ENCODE measurements around the gene CRAMP1. TPM values are rescaled to one million over a fixed set of nuclear protein-coding genes. Genes with fewer than 3 reads are reported as not detected.

The CRAMP1 gene
- total and polyA plus RNA-seq, 2 donors (not counting 3 experiments of a cell fraction or from before 2014, with no cell fraction given) = 21.5 to 30.8 TPM

DNA sequence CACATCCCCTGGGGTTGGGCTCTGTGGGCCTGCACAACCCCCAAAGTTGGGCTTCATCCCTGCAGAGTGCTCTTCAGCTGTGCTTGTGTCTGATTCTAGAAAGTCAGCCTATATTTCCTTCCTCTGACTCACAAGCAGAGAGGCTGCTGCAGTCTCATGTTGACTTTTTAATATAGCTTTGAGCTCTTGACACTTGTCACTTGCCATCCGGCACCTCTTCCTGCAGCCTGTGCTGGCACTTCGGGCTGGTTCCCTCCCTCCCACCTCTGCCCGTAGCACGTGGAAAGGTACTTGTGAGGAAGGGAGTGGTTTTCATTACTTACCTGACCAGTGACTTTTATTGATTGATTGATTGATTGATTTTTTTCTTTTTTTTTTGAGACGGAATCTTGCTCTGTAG, 46.9 kb downstream of the CRAMP1 start:
- Histone ChIP-seq H3K9ac (replicated peaks; ENCODE audit: extremely low read depth, insufficient read depth, low read length) (no peak overlapping the region), H3K79me2 (ENCODE audit: control insufficient read depth, insufficient read depth, low read length) (no peaks in the 10 kb centered on the region), H4K20me1 (replicated peaks; ENCODE audit: control insufficient read depth, extremely low read depth, insufficient read depth, low read length) (no peaks in the 10 kb centered on the region), H3K4me3 (replicated peaks in 1 of 3; ENCODE audit: insufficient read depth in 1 of 3, low read depth in 1 of 3, low read length in 3 of 3) (no peak overlapping the region), H2AFZ (ENCODE audit: low read depth, low read length) (no peak overlapping the region), H3K9me3 (replicated peaks; ENCODE audit: control insufficient read depth, insufficient read depth, low read length) (no peaks in the 10 kb centered on the region), H3K27me3 (ENCODE audit: control insufficient read depth in 2 of 2, insufficient read depth in 2 of 2, low read length in 2 of 2) (no peaks in the 10 kb centered on the region), H3K4me2 (ENCODE audit: insufficient read depth, low read length) (no peak overlapping the region), H3K9me1 (replicated peaks; ENCODE audit: control insufficient read depth, extremely low read depth, insufficient read depth, low read length) (no peaks in the 10 kb centered on the region), H3K27ac (ENCODE audit: insufficient read depth, low read depth, low read length) (no peak overlapping the region), H3K36me3 (ENCODE audit: control insufficient read depth in 2 of 2, extremely low read depth in 1 of 2, insufficient read depth in 2 of 2, low read length in 2 of 2) (peaks cover 8 to 55% of the 10 kb centered on the region in 2 experiments), H3K4me1 (ENCODE audit: control insufficient read depth, extremely low read depth, insufficient read depth, low read length) (peaks cover 8% of the 10 kb centered on the region)
- BruUV-seq (replicated peaks) = no TSS peak
- intact Hi-C loops (cut with micrococcal nuclease) (no loop called here), dilution Hi-C loops (cut with MboI; ENCODE audit: extremely low pct_ligation_motif_present, low sequenced_read_pairs) (no loop called here)
- FAIRE-seq = peak; percentile 89
- ChIA-PET POLR2A (no interaction called here), CTCF (interaction anchor here (1.6 kb wide), 1 partner anchor 165 kb away, joined by 8 read pairs; no protein-coding TSS in a partner anchor)
- DNase-seq (ENCODE audit: low read depth, low spot score) = no peak
- TF ChIP-seq, protein P1, sequence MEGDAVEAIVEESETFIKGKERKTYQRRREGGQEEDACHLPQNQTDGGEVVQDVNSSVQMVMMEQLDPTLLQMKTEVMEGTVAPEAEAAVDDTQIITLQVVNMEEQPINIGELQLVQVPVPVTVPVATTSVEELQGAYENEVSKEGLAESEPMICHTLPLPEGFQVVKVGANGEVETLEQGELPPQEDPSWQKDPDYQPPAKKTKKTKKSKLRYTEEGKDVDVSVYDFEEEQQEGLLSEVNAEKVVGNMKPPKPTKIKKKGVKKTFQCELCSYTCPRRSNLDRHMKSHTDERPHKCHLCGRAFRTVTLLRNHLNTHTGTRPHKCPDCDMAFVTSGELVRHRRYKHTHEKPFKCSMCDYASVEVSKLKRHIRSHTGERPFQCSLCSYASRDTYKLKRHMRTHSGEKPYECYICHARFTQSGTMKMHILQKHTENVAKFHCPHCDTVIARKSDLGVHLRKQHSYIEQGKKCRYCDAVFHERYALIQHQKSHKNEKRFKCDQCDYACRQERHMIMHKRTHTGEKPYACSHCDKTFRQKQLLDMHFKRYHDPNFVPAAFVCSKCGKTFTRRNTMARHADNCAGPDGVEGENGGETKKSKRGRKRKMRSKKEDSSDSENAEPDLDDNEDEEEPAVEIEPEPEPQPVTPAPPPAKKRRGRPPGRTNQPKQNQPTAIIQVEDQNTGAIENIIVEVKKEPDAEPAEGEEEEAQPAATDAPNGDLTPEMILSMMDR (IDR thresholded peaks at IDR 0.05; ENCODE audit: extremely low read depth in 1 of 2, insufficient read depth in 1 of 2, low read depth in 1 of 2, low read length in 2 of 2) = no peak
- TF ChIP-seq, protein P2, sequence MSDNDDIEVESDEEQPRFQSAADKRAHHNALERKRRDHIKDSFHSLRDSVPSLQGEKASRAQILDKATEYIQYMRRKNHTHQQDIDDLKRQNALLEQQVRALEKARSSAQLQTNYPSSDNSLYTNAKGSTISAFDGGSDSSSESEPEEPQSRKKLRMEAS (IDR thresholded peaks at IDR 0.05; ENCODE audit: insufficient read depth, insufficient read length) = no peak
- peak; percentile 31 for TF ChIP-seq POLR2AphosphoS5 (IDR thresholded peaks at IDR 0.05; ENCODE audit: insufficient read depth, low read depth, low read length)

DNA sequence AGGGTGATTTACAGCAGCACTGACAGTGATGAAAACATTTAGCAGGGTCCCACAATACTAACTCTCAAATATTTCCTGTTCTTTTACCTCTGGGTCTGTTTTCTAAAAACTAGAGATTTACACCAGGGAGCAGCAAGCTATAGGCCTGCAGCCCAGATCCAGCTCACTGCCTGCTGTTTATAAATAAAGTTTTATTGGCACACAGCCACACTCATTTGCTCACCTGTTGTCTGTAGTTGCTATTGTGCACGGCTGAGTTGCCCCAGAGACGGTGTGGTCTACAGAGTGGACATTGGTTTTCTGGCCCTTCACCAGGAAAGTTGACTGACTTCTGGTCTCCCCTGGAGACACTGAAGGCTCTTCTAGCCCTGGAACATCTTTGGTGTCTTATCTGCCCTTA, 49.7 kb downstream of the CRAMP1 start:
- H3K27ac ChIP-seq (ENCODE audit: insufficient read depth, low read depth, low read length) = no peak overlapping the region
- H2AFZ ChIP-seq (ENCODE audit: low read depth, low read length) = no peak overlapping the region
- H3K27me3 ChIP-seq (ENCODE audit: control insufficient read depth in 2 of 2, insufficient read depth in 2 of 2, low read length in 2 of 2) = no peaks in the 10 kb centered on the region
- intact Hi-C loops (cut with micrococcal nuclease) = no loop called here
- TF ChIP-seq EZH2 (IDR thresholded peaks at IDR 0.05; ENCODE audit: borderline replicate concordance, low read depth, low read length, severe bottlenecking) (no peak), MYC (IDR thresholded peaks at IDR 0.05; ENCODE audit: low read depth, low read length) (no peak), POLR2AphosphoS5 (IDR thresholded peaks at IDR 0.05; ENCODE audit: insufficient read depth, low read depth, low read length) (no peak), GATA2 (IDR thresholded peaks at IDR 0.05; ENCODE audit: insufficient read depth, insufficient read length, low read depth, low read length) (no peak), FOS (IDR thresholded peaks at IDR 0.05; ENCODE audit: borderline replicate concordance, insufficient read depth, low read length) (no peak), JUN (IDR thresholded peaks at IDR 0.05; ENCODE audit: borderline replicate concordance, insufficient read depth, insufficient read length, low read depth) (no peak), POLR2A (IDR thresholded peaks at IDR 0.05; ENCODE audit: low read depth, low read length) (no peak)
- TF ChIP-seq, protein P1 (IDR thresholded peaks at IDR 0.05; ENCODE audit: extremely low read depth in 1 of 2, insufficient read depth in 1 of 2, low read depth in 1 of 2, low read length in 2 of 2) = no peak
- TF ChIP-seq, protein P2 (IDR thresholded peaks at IDR 0.05; ENCODE audit: insufficient read depth, insufficient read length) = no peak
- no peaks in the 10 kb centered on the region for H3K9me1 ChIP-seq (replicated peaks; ENCODE audit: control insufficient read depth, extremely low read depth, insufficient read depth, low read length)
- no TSS peak for BruUV-seq (replicated peaks)
- H3K4me3 ChIP-seq (replicated peaks in 1 of 3; ENCODE audit: insufficient read depth in 1 of 3, low read depth in 1 of 3, low read length in 3 of 3) = no peak overlapping the region
- peaks cover 8% of the 10 kb centered on the region for H3K4me1 ChIP-seq (ENCODE audit: control insufficient read depth, extremely low read depth, insufficient read depth, low read length)
- ChIA-PET CTCF (no interaction called here), POLR2A (no interaction called here)
- no peak overlapping the region for H3K9ac ChIP-seq (replicated peaks; ENCODE audit: extremely low read depth, insufficient read depth, low read length)
- H4K20me1 ChIP-seq (replicated peaks; ENCODE audit: control insufficient read depth, extremely low read depth, insufficient read depth, low read length) = no peaks in the 10 kb centered on the region
- no peaks in the 10 kb centered on the region for H3K79me2 ChIP-seq (ENCODE audit: control insufficient read depth, insufficient read depth, low read length)
- DNase-seq (ENCODE audit: low read depth, low spot score) (no peak), FAIRE-seq (no peak)
- no peak overlapping the region for H3K4me2 ChIP-seq (ENCODE audit: insufficient read depth, low read length)
- H3K9me3 ChIP-seq (replicated peaks; ENCODE audit: control insufficient read depth, insufficient read depth, low read length) = no peaks in the 10 kb centered on the region
- H3K36me3 ChIP-seq (ENCODE audit: control insufficient read depth in 2 of 2, extremely low read depth in 1 of 2, insufficient read depth in 2 of 2, low read length in 2 of 2) = peaks cover 15 to 56% of the 10 kb centered on the region in 2 experiments
- dilution Hi-C loops (cut with MboI; ENCODE audit: extremely low pct_ligation_motif_present, low sequenced_read_pairs) = no loop called here
